ENCODE measurements around the gene PTPRN2.

Gene PTPRN2

DNA sequence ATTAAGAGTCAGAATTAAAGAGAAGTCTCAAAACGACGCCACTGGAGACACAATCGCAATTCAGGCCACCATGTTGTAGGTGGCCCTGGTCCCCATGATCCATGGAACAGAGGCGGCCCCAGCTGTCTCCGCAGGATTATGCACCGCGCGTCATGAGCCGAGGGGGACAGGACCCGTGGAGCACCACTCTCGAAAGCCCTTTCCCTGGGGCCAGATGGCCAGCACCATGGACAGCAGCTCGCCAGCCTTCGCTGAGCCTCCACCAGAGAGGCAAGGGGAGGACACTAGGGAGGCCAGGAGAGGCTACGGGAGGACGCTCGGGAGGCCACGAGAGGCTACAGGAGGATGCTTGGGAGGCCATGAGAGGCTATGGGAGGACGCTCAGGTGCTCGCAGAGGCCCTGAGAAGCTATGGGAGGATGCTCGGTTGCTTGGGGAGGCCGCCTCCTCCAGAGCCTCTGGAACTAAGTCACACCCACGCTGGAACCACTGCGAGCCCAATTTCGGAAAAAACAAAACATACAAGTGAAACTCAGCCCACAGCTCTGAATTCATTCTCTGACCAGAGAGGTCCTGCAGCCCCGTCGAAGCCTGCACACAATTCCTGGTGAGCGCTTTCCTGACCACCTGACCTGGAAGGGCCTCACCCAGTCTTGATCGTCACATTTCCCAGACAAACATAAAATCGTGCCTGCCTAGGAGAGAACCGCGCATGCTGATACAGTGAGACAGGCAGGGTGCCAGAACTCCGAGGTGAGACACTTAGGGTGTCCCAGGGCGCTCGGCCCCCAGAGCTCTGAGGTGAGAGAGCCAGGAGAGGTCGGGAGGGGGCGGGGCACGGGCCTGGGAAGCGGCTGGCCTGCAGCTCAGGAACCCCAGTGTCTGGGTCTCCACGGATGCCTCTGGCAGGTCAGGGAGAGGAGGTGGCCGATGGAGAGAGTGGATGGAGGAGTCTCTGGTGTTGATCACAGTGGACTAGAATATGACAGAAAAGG, 224.4 kb downstream of the PTPRN2 start:
- no peak for DNase-seq (ENCODE audit: low spot score)
- TF ChIP-seq, protein P1, sequence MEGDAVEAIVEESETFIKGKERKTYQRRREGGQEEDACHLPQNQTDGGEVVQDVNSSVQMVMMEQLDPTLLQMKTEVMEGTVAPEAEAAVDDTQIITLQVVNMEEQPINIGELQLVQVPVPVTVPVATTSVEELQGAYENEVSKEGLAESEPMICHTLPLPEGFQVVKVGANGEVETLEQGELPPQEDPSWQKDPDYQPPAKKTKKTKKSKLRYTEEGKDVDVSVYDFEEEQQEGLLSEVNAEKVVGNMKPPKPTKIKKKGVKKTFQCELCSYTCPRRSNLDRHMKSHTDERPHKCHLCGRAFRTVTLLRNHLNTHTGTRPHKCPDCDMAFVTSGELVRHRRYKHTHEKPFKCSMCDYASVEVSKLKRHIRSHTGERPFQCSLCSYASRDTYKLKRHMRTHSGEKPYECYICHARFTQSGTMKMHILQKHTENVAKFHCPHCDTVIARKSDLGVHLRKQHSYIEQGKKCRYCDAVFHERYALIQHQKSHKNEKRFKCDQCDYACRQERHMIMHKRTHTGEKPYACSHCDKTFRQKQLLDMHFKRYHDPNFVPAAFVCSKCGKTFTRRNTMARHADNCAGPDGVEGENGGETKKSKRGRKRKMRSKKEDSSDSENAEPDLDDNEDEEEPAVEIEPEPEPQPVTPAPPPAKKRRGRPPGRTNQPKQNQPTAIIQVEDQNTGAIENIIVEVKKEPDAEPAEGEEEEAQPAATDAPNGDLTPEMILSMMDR (IDR thresholded peaks at IDR 0.05; ENCODE audit: extremely low read depth, insufficient read depth, missing control alignments) = no peak
- in situ Hi-C loops (cut with MboI; ENCODE audit: low pct_unique_long_range_greater_than_20kb, low sequenced_read_pairs, unreplicated experiment) = no loop called here

DNA sequence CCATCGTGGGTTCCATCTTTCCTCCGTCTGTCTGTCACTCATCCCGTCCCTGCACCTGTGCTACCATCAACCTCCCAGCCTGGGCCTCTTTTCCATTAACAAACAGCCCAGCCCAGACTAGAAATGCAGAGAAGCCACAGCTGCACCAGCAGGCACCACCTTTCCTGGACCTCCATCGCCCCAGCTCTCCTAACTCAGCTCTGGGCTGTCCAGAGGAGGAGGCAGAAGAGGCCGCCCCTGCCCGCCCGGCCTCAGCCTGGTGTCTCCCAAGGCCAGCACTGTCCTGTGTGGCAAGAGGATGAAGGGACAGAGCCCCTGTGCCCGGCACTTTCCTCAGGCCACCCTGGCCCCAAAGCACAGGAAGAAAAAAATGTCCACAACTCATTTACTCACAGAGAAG, 225.6 kb downstream of the PTPRN2 start:
- no peak for DNase-seq (ENCODE audit: low spot score)
- in situ Hi-C loops (cut with MboI; ENCODE audit: low pct_unique_long_range_greater_than_20kb, low sequenced_read_pairs, unreplicated experiment) = no loop called here
- TF ChIP-seq, protein P1 (IDR thresholded peaks at IDR 0.05; ENCODE audit: extremely low read depth, insufficient read depth, missing control alignments) = no peak

DNA sequence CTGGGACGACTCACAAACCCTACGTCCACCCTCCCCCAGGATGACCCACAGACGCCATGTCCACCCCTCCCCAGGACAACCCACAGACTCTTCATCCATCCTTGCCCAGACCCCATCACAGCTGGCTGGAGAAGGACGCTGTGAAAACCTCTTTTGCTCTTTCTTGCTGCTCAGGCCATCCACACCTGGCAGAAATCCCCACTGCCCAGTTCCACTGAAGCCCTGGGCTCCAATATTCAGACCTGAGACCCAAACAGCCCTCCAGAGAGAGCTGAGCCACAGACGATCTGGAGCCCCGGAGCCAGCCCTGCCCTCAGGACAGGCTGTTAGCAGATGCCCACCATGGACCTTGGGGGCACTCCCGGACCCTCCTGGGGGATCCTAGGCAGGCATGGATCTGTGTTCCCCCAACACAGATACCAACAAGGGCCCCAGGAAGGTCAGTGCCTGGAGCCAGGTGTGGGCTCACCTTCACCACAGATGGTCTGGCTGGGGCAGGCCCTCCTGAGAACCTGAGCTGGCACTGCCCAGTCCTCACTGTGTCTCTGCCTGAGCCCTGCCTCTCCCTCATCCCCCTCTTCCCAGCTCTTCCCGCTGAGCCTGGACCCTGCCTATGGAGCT, 226.2 kb downstream of the PTPRN2 start:
- TF ChIP-seq, protein P1 (IDR thresholded peaks at IDR 0.05; ENCODE audit: extremely low read depth, insufficient read depth, missing control alignments) = no peak
- in situ Hi-C loops (cut with MboI; ENCODE audit: low pct_unique_long_range_greater_than_20kb, low sequenced_read_pairs, unreplicated experiment) = no loop called here

DNA sequence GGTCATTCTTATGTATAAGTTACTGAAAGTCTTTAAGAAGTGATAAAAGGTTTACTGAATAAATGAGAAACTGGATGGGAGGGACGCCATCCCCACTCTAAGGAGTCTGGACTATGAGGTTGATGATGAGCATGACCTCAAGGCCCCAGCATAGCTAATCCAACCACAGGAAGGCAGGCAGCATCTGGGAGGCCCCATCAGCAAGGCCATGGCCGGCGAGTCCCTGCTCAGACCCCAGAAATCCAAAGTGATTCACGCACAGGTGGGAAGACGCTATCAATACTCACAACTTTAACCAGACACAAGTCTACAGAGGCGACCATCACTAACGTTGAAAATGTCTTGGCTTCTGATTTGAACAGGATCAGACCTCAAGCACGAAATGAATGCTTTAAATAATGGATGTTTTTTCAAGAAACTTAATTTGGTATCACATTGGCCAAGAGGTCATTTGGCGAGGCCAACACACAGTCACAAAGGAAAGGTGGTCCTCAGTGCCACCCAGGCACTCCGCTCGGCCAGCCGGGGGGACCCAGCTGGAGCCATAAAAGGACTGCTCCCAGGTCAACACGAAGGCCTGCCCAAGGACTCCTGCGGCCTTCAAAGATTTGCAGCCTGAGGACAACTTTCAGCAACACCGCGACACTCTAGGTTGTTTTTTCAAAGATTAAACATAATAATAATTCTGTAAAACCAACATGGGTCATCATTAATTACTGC, 228.5 kb downstream of the PTPRN2 start:
- TF ChIP-seq, protein P1 (IDR thresholded peaks at IDR 0.05; ENCODE audit: extremely low read depth, insufficient read depth, missing control alignments) = no peak
- DNase-seq (ENCODE audit: low spot score) = no peak
- in situ Hi-C loops (cut with MboI; ENCODE audit: low pct_unique_long_range_greater_than_20kb, low sequenced_read_pairs, unreplicated experiment) = no loop called here

More for the DNA sequence above, 226.2 kb downstream of the PTPRN2 start:
- no peak for DNase-seq (ENCODE audit: low spot score)

DNA sequence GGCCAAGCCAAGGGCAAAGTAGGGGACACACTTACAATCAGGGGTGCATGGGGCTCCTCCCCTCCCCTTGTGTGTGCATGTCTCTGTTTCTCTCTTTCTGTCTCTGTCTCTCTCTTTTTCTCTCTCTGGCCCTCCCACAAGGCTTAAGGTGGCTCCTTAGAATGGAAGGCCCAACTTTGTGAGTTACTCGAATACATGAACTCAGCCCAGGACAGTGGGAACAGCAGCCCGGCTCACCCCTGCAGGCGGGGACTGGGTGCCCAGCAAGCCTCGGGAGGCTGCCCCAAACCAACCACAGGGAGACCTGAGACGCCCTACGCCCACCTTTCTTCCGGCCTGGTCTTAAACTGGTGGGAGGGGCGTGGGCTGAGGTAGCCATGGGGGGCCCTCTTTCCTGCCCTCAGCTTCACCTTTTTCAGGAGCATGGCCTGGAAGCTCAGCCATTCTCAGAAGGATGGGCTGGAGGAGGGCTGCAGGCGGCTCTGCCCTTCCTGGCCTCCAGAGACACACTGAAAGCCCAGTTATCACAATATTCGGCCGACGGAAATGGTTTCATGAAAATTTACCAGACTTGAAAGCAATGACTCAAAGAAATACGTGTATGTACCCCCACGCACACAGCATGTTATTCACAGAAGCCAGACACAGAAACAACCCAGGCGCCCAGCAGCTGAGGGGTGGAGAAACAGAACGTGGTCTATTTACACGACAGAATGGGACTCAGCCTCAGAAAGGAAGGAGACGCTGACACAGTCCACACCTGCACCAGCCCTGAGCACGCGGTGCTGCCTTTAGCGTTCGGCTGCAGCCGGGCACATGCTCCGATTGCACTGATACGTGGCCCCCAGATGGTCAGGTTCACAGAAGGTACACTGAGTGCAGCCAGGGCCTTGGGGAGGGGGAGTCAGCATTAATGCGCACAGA, 229.5 kb downstream of the PTPRN2 start:
- TF ChIP-seq, protein P1 (IDR thresholded peaks at IDR 0.05; ENCODE audit: extremely low read depth, insufficient read depth, missing control alignments) = no peak
- no peak for DNase-seq (ENCODE audit: low spot score)
- in situ Hi-C loops (cut with MboI; ENCODE audit: low pct_unique_long_range_greater_than_20kb, low sequenced_read_pairs, unreplicated experiment) = no loop called here
